Measurements from ENCODE around the gene CXCL11.
"Not testable (repeated sequence)": the region's sequence is repeated elsewhere in the genome, so short reads cannot be mapped to it uniquely, and the experiment has no call there.

CXCL11 gene

GRCh38 chr4:76007089-76007862 lies 28.6 kb downstream of the CXCL11 start, which contains the start of gene CXCL9:
TSS of gene CXCL9 (minus strand) at chr4:76007509. CDS start at chr4:76007449, 60 bp downstream.
- H3K27me3 ChIP-seq (ENCODE audit: control insufficient read depth in 1 of 2, insufficient read depth in 2 of 2, low read length in 2 of 2): no peaks in the 10 kb centered on the region
- H3K27ac ChIP-seq (ENCODE audit: low read depth, low read length): no peak within 1 kb of the TSS
- no peaks in the 10 kb centered on the region for H3K9me3 ChIP-seq (ENCODE audit: control insufficient read depth in 1 of 2, low read length in 2 of 2)
- H3K9ac ChIP-seq (ENCODE audit: low read depth in 1 of 2, low read length in 2 of 2): no peak within 1 kb of the TSS
- H3K4me3 ChIP-seq (ENCODE audit: low read depth in 1 of 2, low read length in 2 of 2): no peak within 1 kb of the TSS
- no peaks in the 10 kb centered on the region for H3K36me3 ChIP-seq (ENCODE audit: control insufficient read depth in 1 of 2, insufficient read depth in 2 of 2, low read length in 2 of 2)
- peaks cover 5 to 15% of the 10 kb centered on the region in 2 donors for H3K4me1 ChIP-seq (ENCODE audit: control insufficient read depth in 1 of 2, insufficient read depth in 2 of 2, low read length in 2 of 2)

DNA sequence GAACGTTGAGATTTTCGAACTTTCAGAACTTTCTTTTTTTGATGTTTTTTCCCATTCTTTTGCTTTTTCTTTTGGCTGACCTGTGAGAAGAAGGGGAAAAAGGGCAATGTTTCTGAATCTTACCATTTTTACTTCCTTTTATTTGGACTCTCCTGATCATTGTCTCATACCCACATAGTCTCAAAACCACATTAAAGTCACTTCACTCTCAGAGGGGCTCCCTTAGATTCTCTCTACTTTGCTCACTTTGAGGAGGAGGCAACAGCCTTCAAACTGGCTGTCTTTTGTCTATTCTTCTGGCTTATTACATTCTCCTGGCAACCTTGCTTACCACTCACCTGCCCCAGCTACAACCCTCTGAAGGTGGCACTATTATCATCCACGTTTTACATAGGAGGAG lies 32.2 kb downstream of the CXCL11 start:
- H3K27me3 ChIP-seq (ENCODE audit: control insufficient read depth in 1 of 2, insufficient read depth in 2 of 2, low read length in 2 of 2): no peaks in the 10 kb centered on the region
- no peak overlapping the region for H3K4me3 ChIP-seq (ENCODE audit: low read depth in 1 of 2, low read length in 2 of 2)
- peaks cover 5 to 15% of the 10 kb centered on the region in 2 donors for H3K4me1 ChIP-seq (ENCODE audit: control insufficient read depth in 1 of 2, insufficient read depth in 2 of 2, low read length in 2 of 2)
- no peak overlapping the region for H3K9ac ChIP-seq (ENCODE audit: low read depth in 1 of 2, low read length in 2 of 2)
- no peaks in the 10 kb centered on the region for H3K9me3 ChIP-seq (ENCODE audit: control insufficient read depth in 1 of 2, low read length in 2 of 2)
- H3K27ac ChIP-seq (ENCODE audit: low read depth, low read length): no peak overlapping the region
- H3K36me3 ChIP-seq (ENCODE audit: control insufficient read depth in 1 of 2, insufficient read depth in 2 of 2, low read length in 2 of 2): no peaks in the 10 kb centered on the region

DNA sequence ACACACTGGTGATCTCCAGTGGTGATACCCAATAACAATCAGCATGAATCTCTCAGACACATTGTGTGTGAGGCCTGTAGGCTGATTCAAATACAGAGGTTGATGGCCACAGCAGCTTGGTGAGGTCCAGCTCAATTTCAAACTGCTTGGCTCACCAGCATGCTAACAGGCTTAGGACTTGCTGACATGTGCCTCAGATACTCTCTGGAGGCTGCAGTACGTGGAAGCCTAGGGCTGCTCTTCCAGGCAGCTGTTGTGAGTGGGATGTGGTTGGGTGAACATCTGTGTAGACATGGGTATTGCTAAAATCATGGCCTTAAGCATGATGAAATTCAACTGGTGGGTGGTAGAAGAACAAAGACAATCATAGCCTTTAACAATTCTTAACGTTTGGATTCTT lies 32.8 kb downstream of the CXCL11 start:
- no peak overlapping the region for H3K4me3 ChIP-seq (ENCODE audit: low read depth in 1 of 2, low read length in 2 of 2)
- H3K4me1 ChIP-seq (ENCODE audit: control insufficient read depth in 1 of 2, insufficient read depth in 2 of 2, low read length in 2 of 2): peaks cover 5 to 15% of the 10 kb centered on the region in 2 donors
- no peaks in the 10 kb centered on the region for H3K27me3 ChIP-seq (ENCODE audit: control insufficient read depth in 1 of 2, insufficient read depth in 2 of 2, low read length in 2 of 2)
- H3K36me3 ChIP-seq (ENCODE audit: control insufficient read depth in 1 of 2, insufficient read depth in 2 of 2, low read length in 2 of 2): no peaks in the 10 kb centered on the region
- no peaks in the 10 kb centered on the region for H3K9me3 ChIP-seq (ENCODE audit: control insufficient read depth in 1 of 2, low read length in 2 of 2)
- H3K9ac ChIP-seq (ENCODE audit: low read depth in 1 of 2, low read length in 2 of 2): no peak overlapping the region
- H3K27ac ChIP-seq (ENCODE audit: low read depth, low read length): no peak overlapping the region

DNA sequence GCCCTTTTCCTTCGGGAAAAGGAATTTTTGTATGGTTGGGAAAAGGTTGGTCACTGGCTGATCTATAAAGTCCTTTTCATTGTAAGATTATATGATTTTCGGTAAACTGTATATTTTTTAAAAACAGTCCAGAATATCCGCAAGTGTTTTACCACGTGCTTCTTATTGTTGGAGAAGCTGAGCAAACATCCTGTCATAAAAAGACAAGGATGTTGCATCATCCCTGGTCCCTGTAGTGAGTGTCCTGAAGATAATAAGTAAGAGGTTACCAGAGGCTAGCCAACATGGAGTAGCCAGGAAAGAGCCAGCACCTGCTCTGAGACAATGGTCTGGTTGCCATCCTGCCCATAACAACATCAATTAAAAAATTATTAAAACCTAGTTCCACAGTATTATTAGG lies 33.7 kb downstream of the CXCL11 start:
- Histone ChIP-seq H3K27me3 (ENCODE audit: control insufficient read depth in 1 of 2, insufficient read depth in 2 of 2, low read length in 2 of 2) (no peaks in the 10 kb centered on the region), H3K9me3 (ENCODE audit: control insufficient read depth in 1 of 2, low read length in 2 of 2) (no peaks in the 10 kb centered on the region), H3K36me3 (ENCODE audit: control insufficient read depth in 1 of 2, insufficient read depth in 2 of 2, low read length in 2 of 2) (no peaks in the 10 kb centered on the region), H3K4me3 (ENCODE audit: low read depth in 1 of 2, low read length in 2 of 2) (no peak overlapping the region), H3K9ac (ENCODE audit: low read depth in 1 of 2, low read length in 2 of 2) (no peak overlapping the region), H3K4me1 (ENCODE audit: control insufficient read depth in 1 of 2, insufficient read depth in 2 of 2, low read length in 2 of 2) (peaks cover 5 to 14% of the 10 kb centered on the region in 2 donors), H3K27ac (ENCODE audit: low read depth, low read length) (no peak overlapping the region)

GRCh38 chr4:76001700-76002099 lies 34.2 kb downstream of the CXCL11 start:
- H3K9ac ChIP-seq (ENCODE audit: low read depth in 1 of 2, low read length in 2 of 2): no peak overlapping the region
- H3K9me3 ChIP-seq (ENCODE audit: control insufficient read depth in 1 of 2, low read length in 2 of 2): no peaks in the 10 kb centered on the region
- H3K27ac ChIP-seq (ENCODE audit: low read depth, low read length): no peak overlapping the region
- H3K36me3 ChIP-seq (ENCODE audit: control insufficient read depth in 1 of 2, insufficient read depth in 2 of 2, low read length in 2 of 2): no peaks in the 10 kb centered on the region
- no peaks in the 10 kb centered on the region for H3K27me3 ChIP-seq (ENCODE audit: control insufficient read depth in 1 of 2, insufficient read depth in 2 of 2, low read length in 2 of 2)
- H3K4me1 ChIP-seq (ENCODE audit: control insufficient read depth in 1 of 2, insufficient read depth in 2 of 2, low read length in 2 of 2): peaks cover 5 to 12% of the 10 kb centered on the region in 2 donors
- no peak overlapping the region for H3K4me3 ChIP-seq (ENCODE audit: low read depth in 1 of 2, low read length in 2 of 2)

DNA sequence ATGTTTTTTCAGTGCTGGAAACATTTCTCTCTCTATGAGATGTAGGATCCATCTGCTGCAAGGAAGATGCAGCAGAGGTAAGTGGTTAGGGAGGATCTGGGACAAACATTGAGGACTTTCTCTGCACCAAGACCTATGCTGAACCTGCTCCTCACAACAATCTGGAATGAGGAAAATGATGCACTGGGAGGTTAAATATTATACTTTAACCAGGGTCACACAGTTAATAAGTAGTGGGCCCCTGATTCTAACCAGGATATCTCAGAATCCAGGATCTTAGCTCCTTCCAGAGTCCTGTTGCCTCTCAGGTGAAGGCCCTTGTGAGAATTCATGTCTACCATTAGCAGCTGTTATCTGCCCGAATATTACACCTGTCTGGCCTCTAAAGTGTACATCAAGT lies 35.6 kb downstream of the CXCL11 start:
- no peak overlapping the region for H3K4me3 ChIP-seq (ENCODE audit: low read depth in 1 of 2, low read length in 2 of 2)
- peaks cover 0 to 3% of the 10 kb centered on the region in 2 donors for H3K4me1 ChIP-seq (ENCODE audit: control insufficient read depth in 1 of 2, insufficient read depth in 2 of 2, low read length in 2 of 2)
- H3K27ac ChIP-seq (ENCODE audit: low read depth, low read length): no peak overlapping the region
- H3K36me3 ChIP-seq (ENCODE audit: control insufficient read depth in 1 of 2, insufficient read depth in 2 of 2, low read length in 2 of 2): no peaks in the 10 kb centered on the region
- no peaks in the 10 kb centered on the region for H3K9me3 ChIP-seq (ENCODE audit: control insufficient read depth in 1 of 2, low read length in 2 of 2)
- H3K9ac ChIP-seq (ENCODE audit: low read depth in 1 of 2, low read length in 2 of 2): no peak overlapping the region
- H3K27me3 ChIP-seq (ENCODE audit: control insufficient read depth in 1 of 2, insufficient read depth in 2 of 2, low read length in 2 of 2): no peaks in the 10 kb centered on the region

DNA sequence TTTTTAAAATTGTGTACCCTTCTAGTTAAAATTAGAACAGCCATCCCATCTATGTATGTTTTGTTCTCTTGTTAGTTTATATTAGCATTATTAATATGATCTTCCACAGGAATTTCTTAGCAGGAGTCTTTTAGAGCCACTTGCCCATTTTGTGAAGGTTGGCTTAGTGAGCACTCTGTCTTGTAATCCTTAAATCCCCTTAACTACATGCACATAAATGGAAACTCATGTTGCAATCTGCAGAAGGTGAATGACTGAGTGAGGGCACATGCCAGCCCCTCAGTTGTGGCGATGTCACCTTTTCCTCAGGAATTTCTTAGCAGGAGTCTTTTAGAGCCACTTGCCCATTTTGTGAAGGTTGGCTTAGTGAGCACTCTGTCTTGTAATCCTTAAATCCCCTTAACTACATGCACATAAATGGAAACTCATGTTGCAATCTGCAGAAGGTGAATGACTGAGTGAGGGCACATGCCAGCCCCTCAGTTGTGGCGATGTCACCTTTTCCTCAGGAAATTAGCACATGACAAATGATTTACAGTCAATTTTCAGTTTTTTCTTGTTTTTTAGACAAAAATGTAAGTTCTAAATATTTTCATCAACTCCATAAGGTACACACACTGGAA lies 37.2 kb downstream of the CXCL11 start:
- H3K36me3 ChIP-seq (ENCODE audit: control insufficient read depth in 1 of 2, insufficient read depth in 2 of 2, low read length in 2 of 2); H3K4me1 ChIP-seq (ENCODE audit: control insufficient read depth in 1 of 2, insufficient read depth in 2 of 2, low read length in 2 of 2); H3K4me3 ChIP-seq (ENCODE audit: low read depth in 1 of 2, low read length in 2 of 2); H3K9me3 ChIP-seq (ENCODE audit: control insufficient read depth in 1 of 2, low read length in 2 of 2); H3K27ac ChIP-seq (ENCODE audit: low read depth, low read length); H3K27me3 ChIP-seq (ENCODE audit: control insufficient read depth in 1 of 2, insufficient read depth in 2 of 2, low read length in 2 of 2); H3K9ac ChIP-seq (ENCODE audit: low read depth in 1 of 2, low read length in 2 of 2): not testable (repeated sequence)

DNA sequence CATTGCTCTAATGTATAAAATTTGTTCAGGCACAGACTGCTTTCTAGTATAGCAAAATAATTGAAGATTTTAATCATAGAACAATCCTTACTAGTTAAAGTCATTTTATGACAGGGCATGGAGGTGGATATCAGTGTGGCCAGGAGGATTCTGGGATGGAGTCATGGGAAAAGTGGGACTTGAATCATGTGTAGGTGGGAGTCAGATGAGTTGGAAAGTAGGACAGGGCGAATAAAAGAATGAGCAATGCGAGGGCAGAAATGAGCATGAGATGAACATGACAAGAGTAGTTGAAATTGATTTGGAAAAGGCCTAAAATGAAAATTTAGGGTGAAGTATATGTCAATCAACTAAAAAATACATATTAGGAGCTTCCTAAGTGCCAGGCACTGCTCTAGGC lies 37.9 kb downstream of the CXCL11 start:
- H3K9me3 ChIP-seq (ENCODE audit: control insufficient read depth in 1 of 2, low read length in 2 of 2): no peaks in the 10 kb centered on the region

GRCh38 chr4:75997081-75997480 lies 38.8 kb downstream of the CXCL11 start:
- H3K36me3 ChIP-seq (ENCODE audit: control insufficient read depth in 1 of 2, insufficient read depth in 2 of 2, low read length in 2 of 2): no peaks in the 10 kb centered on the region
- no peak overlapping the region for H3K4me3 ChIP-seq (ENCODE audit: low read depth in 1 of 2, low read length in 2 of 2)
- H3K27ac ChIP-seq (ENCODE audit: low read depth, low read length): no peak overlapping the region
- peaks cover 0 to 3% of the 10 kb centered on the region in 2 donors for H3K4me1 ChIP-seq (ENCODE audit: control insufficient read depth in 1 of 2, insufficient read depth in 2 of 2, low read length in 2 of 2)
- H3K27me3 ChIP-seq (ENCODE audit: control insufficient read depth in 1 of 2, insufficient read depth in 2 of 2, low read length in 2 of 2): no peaks in the 10 kb centered on the region
- H3K9ac ChIP-seq (ENCODE audit: low read depth in 1 of 2, low read length in 2 of 2): no peak overlapping the region
- no peaks in the 10 kb centered on the region for H3K9me3 ChIP-seq (ENCODE audit: control insufficient read depth in 1 of 2, low read length in 2 of 2)

More for the DNA sequence above, 37.9 kb downstream of the CXCL11 start:
- no peaks in the 10 kb centered on the region for H3K36me3 ChIP-seq (ENCODE audit: control insufficient read depth in 1 of 2, insufficient read depth in 2 of 2, low read length in 2 of 2)
- H3K4me3 ChIP-seq (ENCODE audit: low read depth in 1 of 2, low read length in 2 of 2): no peak overlapping the region
- no peak overlapping the region for H3K9ac ChIP-seq (ENCODE audit: low read depth in 1 of 2, low read length in 2 of 2)
- H3K27me3 ChIP-seq (ENCODE audit: control insufficient read depth in 1 of 2, insufficient read depth in 2 of 2, low read length in 2 of 2): no peaks in the 10 kb centered on the region
- H3K27ac ChIP-seq (ENCODE audit: low read depth, low read length): no peak overlapping the region
- peaks cover 0 to 3% of the 10 kb centered on the region in 2 donors for H3K4me1 ChIP-seq (ENCODE audit: control insufficient read depth in 1 of 2, insufficient read depth in 2 of 2, low read length in 2 of 2)

- H3K4me1 ChIP-seq (ENCODE audit: control insufficient read depth in 1 of 2, insufficient read depth in 2 of 2, low read length in 2 of 2): peaks cover 0 to 3% of the 10 kb centered on the region in 2 donors
- H3K27ac ChIP-seq (ENCODE audit: low read depth, low read length): no peak overlapping the region
- H3K9ac ChIP-seq (ENCODE audit: low read depth in 1 of 2, low read length in 2 of 2): no peak overlapping the region
- H3K9me3 ChIP-seq (ENCODE audit: control insufficient read depth in 1 of 2, low read length in 2 of 2): no peaks in the 10 kb centered on the region
- no peaks in the 10 kb centered on the region for H3K36me3 ChIP-seq (ENCODE audit: control insufficient read depth in 1 of 2, insufficient read depth in 2 of 2, low read length in 2 of 2)
- H3K4me3 ChIP-seq (ENCODE audit: low read depth in 1 of 2, low read length in 2 of 2): no peak overlapping the region
- H3K27me3 ChIP-seq (ENCODE audit: control insufficient read depth in 1 of 2, insufficient read depth in 2 of 2, low read length in 2 of 2): no peaks in the 10 kb centered on the region
Observed at GRCh38 chr4:75995727-75996126, 40.1 kb downstream of the CXCL11 start.

Data from duodenal mucosa (tissue), 2 donors.